ENCODE measurements around the gene LPP.

- TF ChIP-seq GATA3 (IDR thresholded peaks at IDR 0.05; ENCODE audit: low read depth, low read length) (no peak), GATA2 (IDR thresholded peaks at IDR 0.05; ENCODE audit: low read depth, low read length) (no peak)
These were observed 431.2 kb downstream of the LPP start for GRCh38 chr3:188584958-188585689.

Data from SH-SY5Y (cell line).